ENCODE measurements around the gene PRTG.
A peak's percentile ranks its signal among the peaks of the same experiment; 100 is the strongest.

The PRTG gene

DNA sequence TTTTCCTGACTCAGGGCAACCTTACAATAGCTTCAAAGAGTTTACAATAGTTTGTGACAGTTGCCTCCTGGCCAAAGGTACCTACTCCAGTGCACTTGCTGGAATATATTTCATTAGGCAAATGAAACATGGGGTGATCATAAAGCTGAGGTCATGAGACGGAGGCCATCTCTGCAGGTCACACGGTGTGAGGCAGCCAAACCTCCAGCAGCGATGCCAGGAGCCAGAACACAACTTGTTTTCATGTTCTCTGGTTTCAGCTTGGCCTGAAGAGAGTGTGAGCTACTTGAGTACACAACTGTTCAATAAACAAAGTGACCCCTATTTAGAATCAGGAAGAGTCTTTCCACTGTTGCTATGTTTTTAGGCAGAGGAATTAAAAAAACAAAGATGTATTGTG lies 112.1 kb downstream of the PRTG start:
- Histone ChIP-seq H2AFZ (peak overlapping the region; percentile 29), H3K27me3 (ENCODE audit: control insufficient read depth, insufficient read depth, low read length) (no peaks in the 10 kb centered on the region), H3K27ac (peak overlapping the region; percentile 71), H3K36me3 (ENCODE audit: control insufficient read depth, insufficient read depth, low read length) (no peaks in the 10 kb centered on the region), H3K4me2 (ENCODE audit: low read length) (no peak overlapping the region), H3K9me3 (ENCODE audit: control insufficient read depth, low read length) (no peaks in the 10 kb centered on the region), H3K4me1 (peaks cover 7% of the 10 kb centered on the region), H3K9ac (no peak overlapping the region), H3K79me2 (no peaks in the 10 kb centered on the region), H3K4me3 (ENCODE audit: low read depth, low read length) (no peak overlapping the region)
- no peak for TF ChIP-seq CTCF (IDR thresholded peaks at IDR 0.05)

- no peak for TF ChIP-seq CTCF (IDR thresholded peaks at IDR 0.05)
- no peak overlapping the region for H3K27ac ChIP-seq
Observed at GRCh38 chr15:55628369-55628730, 114.6 kb downstream of the PRTG start.

DNA sequence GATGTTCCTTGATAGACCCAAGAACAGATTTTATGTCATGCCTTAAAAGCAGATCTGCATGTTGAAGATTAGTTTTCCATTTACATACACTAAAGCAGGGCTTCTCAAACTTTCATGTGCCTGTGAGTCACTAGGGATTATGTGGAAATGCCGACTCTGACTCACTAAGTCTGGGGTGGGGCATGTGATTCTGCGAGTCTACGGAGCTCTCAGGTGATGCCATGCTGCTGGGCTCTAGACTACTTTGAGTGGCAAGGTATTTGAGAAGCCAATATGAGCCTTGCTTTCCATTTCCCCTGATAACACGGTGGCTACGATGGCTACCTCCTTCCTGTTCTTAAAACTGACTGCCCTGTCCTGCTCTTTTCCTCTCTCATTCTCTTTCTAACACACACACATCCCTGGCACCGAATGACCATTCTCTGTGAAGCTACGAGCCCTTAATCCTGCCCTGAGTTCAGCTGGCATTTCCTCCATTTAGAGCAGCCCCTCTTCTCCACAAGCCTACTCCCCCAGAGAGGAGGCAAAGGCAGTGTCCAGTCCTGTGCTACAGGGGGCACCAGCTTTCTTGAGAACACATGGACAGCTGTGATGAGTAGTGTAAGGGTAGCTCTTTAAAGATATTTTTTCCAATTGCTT lies 115.1 kb downstream of the PRTG start:
- H3K4me3 ChIP-seq (ENCODE audit: low read depth, low read length) = no peak overlapping the region
- H3K4me2 ChIP-seq (ENCODE audit: low read length) = no peak overlapping the region
- H3K4me1 ChIP-seq = peaks cover 7% of the 10 kb centered on the region
- no peak overlapping the region for H3K9ac ChIP-seq
- H2AFZ ChIP-seq = no peak overlapping the region
- H3K36me3 ChIP-seq (ENCODE audit: control insufficient read depth, insufficient read depth, low read length) = no peaks in the 10 kb centered on the region
- H3K79me2 ChIP-seq = no peaks in the 10 kb centered on the region
- TF ChIP-seq CTCF (IDR thresholded peaks at IDR 0.05) = no peak
- no peaks in the 10 kb centered on the region for H3K27me3 ChIP-seq (ENCODE audit: control insufficient read depth, insufficient read depth, low read length)
- H3K27ac ChIP-seq = no peak overlapping the region
- H3K9me3 ChIP-seq (ENCODE audit: control insufficient read depth, low read length) = no peaks in the 10 kb centered on the region

More at GRCh38 chr15:55628369-55628730, 114.6 kb downstream of the PRTG start:
- Histone ChIP-seq H3K36me3 (ENCODE audit: control insufficient read depth, insufficient read depth, low read length) (no peaks in the 10 kb centered on the region), H3K4me1 (peaks cover 7% of the 10 kb centered on the region), H3K27me3 (ENCODE audit: control insufficient read depth, insufficient read depth, low read length) (no peaks in the 10 kb centered on the region), H3K79me2 (no peaks in the 10 kb centered on the region), H3K4me3 (ENCODE audit: low read depth, low read length) (no peak overlapping the region), H3K4me2 (ENCODE audit: low read length) (no peak overlapping the region), H3K9me3 (ENCODE audit: control insufficient read depth, low read length) (no peaks in the 10 kb centered on the region), H3K9ac (no peak overlapping the region), H2AFZ (no peak overlapping the region)

- Histone ChIP-seq H3K9ac (no peak overlapping the region), H3K9me3 (ENCODE audit: control insufficient read depth, low read length) (no peaks in the 10 kb centered on the region), H3K4me2 (ENCODE audit: low read length) (no peak overlapping the region), H3K36me3 (ENCODE audit: control insufficient read depth, insufficient read depth, low read length) (no peaks in the 10 kb centered on the region), H3K27ac (no peak overlapping the region), H2AFZ (no peak overlapping the region), H3K4me1 (no peaks in the 10 kb centered on the region), H3K79me2 (no peaks in the 10 kb centered on the region), H3K4me3 (ENCODE audit: low read depth, low read length) (no peak overlapping the region), H3K27me3 (ENCODE audit: control insufficient read depth, insufficient read depth, low read length) (no peaks in the 10 kb centered on the region)
- no peak for TF ChIP-seq CTCF (IDR thresholded peaks at IDR 0.05)
Observed at GRCh38 chr15:55619783-55620182, 123.2 kb downstream of the PRTG start.

DNA sequence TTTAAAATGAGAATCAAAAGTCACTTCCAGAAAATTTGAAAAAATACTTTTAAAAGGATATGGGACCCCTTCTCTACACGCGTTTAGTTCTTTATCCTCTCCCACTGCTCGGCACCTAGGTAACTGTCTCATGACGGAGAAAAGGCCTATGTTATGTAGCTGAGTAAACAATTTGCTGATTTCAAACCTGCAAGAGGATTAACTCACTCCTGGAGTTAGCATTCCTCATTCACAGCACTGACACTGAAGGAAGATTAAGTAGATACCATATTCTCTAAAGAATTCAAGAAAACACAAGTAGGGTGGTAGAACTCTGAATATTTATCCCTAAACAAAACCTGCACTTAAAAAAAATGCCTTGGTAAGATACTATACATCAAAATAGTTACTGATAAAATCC lies 124.6 kb downstream of the PRTG start:
- no peak overlapping the region for H3K4me2 ChIP-seq (ENCODE audit: low read length)
- H3K27me3 ChIP-seq (ENCODE audit: control insufficient read depth, insufficient read depth, low read length) = no peaks in the 10 kb centered on the region
- H3K79me2 ChIP-seq = no peaks in the 10 kb centered on the region
- no peak overlapping the region for H3K4me3 ChIP-seq (ENCODE audit: low read depth, low read length)
- no peaks in the 10 kb centered on the region for H3K4me1 ChIP-seq
- no peak for TF ChIP-seq CTCF (IDR thresholded peaks at IDR 0.05)
- no peaks in the 10 kb centered on the region for H3K9me3 ChIP-seq (ENCODE audit: control insufficient read depth, low read length)
- H3K27ac ChIP-seq = no peak overlapping the region
- no peaks in the 10 kb centered on the region for H3K36me3 ChIP-seq (ENCODE audit: control insufficient read depth, insufficient read depth, low read length)
- no peak overlapping the region for H2AFZ ChIP-seq
- no peak overlapping the region for H3K9ac ChIP-seq
